Neural cell (in vitro differentiated cells): ENCODE data around the gene DOK6.

Source experiments
- MXI1 ChIP-seq: fragments of 450-650 bp; conservative IDR thresholded peaks from 2 replicates; pipeline ENCODE4 v1.6.1; 2014; ENCODE audit warnings: antibody characterized with exemption, mild to moderate bottlenecking; ENCODE audit not compliant: poor library complexity, severe bottlenecking
- POLR2AphosphoS5 ChIP-seq: IDR thresholded peaks from 2 replicates; pipeline ENCODE4 v1.6.1; 2012
- SMC3 ChIP-seq: fragments of 450-650 bp; conservative IDR thresholded peaks from 2 replicates; pipeline ENCODE4 v1.6.1; 2014; ENCODE audit warnings: antibody characterized with exemption, mild to moderate bottlenecking, moderate library complexity; ENCODE audit not compliant: poor library complexity
- TF ChIP-seq, protein P1 (sequence below): fragments of 450-650 bp; IDR thresholded peaks from 2 replicates; pipeline ENCODE4 v1.5.1; 2014; ENCODE audit warnings: antibody characterized with exemption, mild to moderate bottlenecking, moderate library complexity; ENCODE audit not compliant: poor library complexity, severe bottlenecking

DNA sequence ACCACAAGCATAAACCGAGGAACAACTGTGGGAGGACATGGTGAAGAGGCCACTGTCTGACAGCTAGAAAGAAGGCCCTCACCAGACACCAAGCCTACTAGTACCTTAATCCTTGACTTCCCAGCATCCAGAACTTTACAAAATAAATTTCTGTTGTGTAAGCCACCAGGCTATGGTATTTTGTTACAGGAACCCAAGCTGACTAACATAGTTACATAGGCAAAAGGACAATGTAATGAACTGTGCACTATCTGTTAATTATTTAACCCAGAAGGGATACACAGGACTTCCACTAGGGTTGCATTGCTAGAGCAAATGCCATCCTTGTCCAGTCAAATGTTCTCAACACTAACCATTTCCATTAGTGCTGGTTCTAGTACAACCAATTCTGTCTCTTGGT, 47.7 kb upstream of the DOK6 start:
- TF ChIP-seq MXI1, result no peak
- TF ChIP-seq, protein P1, sequence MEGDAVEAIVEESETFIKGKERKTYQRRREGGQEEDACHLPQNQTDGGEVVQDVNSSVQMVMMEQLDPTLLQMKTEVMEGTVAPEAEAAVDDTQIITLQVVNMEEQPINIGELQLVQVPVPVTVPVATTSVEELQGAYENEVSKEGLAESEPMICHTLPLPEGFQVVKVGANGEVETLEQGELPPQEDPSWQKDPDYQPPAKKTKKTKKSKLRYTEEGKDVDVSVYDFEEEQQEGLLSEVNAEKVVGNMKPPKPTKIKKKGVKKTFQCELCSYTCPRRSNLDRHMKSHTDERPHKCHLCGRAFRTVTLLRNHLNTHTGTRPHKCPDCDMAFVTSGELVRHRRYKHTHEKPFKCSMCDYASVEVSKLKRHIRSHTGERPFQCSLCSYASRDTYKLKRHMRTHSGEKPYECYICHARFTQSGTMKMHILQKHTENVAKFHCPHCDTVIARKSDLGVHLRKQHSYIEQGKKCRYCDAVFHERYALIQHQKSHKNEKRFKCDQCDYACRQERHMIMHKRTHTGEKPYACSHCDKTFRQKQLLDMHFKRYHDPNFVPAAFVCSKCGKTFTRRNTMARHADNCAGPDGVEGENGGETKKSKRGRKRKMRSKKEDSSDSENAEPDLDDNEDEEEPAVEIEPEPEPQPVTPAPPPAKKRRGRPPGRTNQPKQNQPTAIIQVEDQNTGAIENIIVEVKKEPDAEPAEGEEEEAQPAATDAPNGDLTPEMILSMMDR, result no peak
- TF ChIP-seq SMC3, result no peak
- no peak for TF ChIP-seq POLR2AphosphoS5
